GM12891 (cell line): Measurements from ENCODE around the gene COL26A1.

Experiments used
- POLR2A ChIP-seq: IDR thresholded peaks from 2 replicates; pipeline ENCODE4 v1.6.1; 2011; ENCODE audit warnings: low read depth, low read length, control low read depth
- POLR2AphosphoS5 ChIP-seq: IDR thresholded peaks from 2 replicates; pipeline ENCODE4 v1.6.1; 2011; ENCODE audit warnings: low read depth, low read length, control low read depth

- TF ChIP-seq POLR2A (no peak), POLR2AphosphoS5 (no peak)
Observed at GRCh38 chr7:101507327-101507726, 144.7 kb downstream of the COL26A1 start.
